Stomach (tissue), 4 donors: Measurements from ENCODE around the gene COPS4.
"Not testable (repeated sequence)": the region's sequence is repeated elsewhere in the genome, so short reads cannot be mapped to it uniquely, and the experiment has no call there.

Experiments used
- EP300 ChIP-seq: sonication (generic); formaldehyde crosslinking; IDR thresholded peaks from one replicate; pipeline ENCODE4 v1.6.1; 2017; ENCODE audit warnings: antibody characterized with exemption
- TF ChIP-seq, protein P1 (sequence below), 7 experiments: fragments of 450-650 bp in 4 of 7; fragments of 200-600 bp in 3 of 7; sonication (generic) in 3 of 7; IDR thresholded peaks; one replicate each; pipeline ENCODE4 v1.5.1; 2016 to 2019; ENCODE audit warnings: antibody characterized with exemption in 7 of 7, control low read depth in 2 of 7, mild to moderate bottlenecking in 1 of 7

DNA sequence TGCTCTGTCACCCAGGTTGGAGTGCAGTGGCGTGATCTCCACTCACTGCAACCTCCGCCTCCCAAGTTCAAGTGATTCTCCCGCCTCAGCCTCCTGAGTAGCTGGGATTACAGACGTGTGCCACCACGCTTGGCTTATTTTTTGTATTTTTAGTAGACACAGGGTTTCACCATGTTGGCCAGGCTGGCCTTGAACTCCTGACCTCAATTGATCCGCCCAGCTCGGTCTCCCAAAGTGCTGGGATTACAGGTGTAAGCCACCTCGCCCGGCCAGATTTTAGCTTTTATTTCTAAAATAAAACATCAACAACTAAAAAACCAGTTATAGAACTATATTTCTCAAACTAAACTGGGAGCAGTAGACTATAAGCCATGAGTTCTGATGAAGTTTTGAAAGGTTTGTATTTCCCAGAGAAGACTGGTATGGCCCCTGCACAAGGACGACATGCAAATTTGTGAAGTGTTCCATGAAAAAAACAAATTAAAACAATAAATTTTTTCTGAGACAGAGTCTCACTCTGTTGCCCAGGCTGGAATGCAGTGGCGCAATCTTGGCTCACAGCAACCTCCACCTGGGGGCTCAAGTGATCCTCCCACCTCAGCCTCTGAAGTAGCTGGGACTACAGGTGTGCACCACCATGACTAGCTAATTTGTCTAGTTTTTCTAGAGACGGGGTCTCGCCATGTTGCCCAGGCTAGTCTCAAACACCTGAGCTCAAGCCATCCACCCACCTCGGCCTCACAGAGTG lies 31.8 kb upstream of the COPS4 start:
- TF ChIP-seq, protein P1, sequence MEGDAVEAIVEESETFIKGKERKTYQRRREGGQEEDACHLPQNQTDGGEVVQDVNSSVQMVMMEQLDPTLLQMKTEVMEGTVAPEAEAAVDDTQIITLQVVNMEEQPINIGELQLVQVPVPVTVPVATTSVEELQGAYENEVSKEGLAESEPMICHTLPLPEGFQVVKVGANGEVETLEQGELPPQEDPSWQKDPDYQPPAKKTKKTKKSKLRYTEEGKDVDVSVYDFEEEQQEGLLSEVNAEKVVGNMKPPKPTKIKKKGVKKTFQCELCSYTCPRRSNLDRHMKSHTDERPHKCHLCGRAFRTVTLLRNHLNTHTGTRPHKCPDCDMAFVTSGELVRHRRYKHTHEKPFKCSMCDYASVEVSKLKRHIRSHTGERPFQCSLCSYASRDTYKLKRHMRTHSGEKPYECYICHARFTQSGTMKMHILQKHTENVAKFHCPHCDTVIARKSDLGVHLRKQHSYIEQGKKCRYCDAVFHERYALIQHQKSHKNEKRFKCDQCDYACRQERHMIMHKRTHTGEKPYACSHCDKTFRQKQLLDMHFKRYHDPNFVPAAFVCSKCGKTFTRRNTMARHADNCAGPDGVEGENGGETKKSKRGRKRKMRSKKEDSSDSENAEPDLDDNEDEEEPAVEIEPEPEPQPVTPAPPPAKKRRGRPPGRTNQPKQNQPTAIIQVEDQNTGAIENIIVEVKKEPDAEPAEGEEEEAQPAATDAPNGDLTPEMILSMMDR (IDR thresholded peaks at IDR 0.05) = not testable (repeated sequence)
- not testable (repeated sequence) for TF ChIP-seq EP300
